HUDEP-2 (cell line): ENCODE data around the gene LZTS3.
"Not testable (repeated sequence)": the region's sequence is repeated elsewhere in the genome, so short reads cannot be mapped to it uniquely, and the experiment has no call there.

Experiments used
- DNase-seq, 76 experiments: peaks; one replicate each; lab custom pipeline; 2025; ENCODE audit not compliant: unreplicated experiment in 76 of 76; lab: John Stamatoyannopoulos, UW

LZTS3 gene

GRCh38 chr20:3172933-3173609 lies at the start of gene LZTS3:
LZTS3 (minus strand) TSS chr20:3173549; CDS start chr20:3167163, 6,386 bp downstream.
- peak in 46 of 76 experiments; percentile 10 to 76 (median 37) for DNase-seq

GRCh38 chr20:3221398-3222226 lies 48.3 kb upstream of the LZTS3 start:
- no peak for DNase-seq

- peak in 56 of 76 experiments; percentile 10 to 80 (median 54) for DNase-seq
Measured at GRCh38 chr20:3218307-3218988, 45.1 kb upstream of the LZTS3 start.

- DNase-seq = not testable (repeated sequence)
Measured at GRCh38 chr20:3215359-3215917, 42.1 kb upstream of the LZTS3 start.

GRCh38 chr20:3213226-3213625 lies 39.9 kb upstream of the LZTS3 start:
- no peak for DNase-seq

- DNase-seq = peak in 1 of 76 experiments; percentile 21
Measured at GRCh38 chr20:3210346-3210745, 37.0 kb upstream of the LZTS3 start.

GRCh38 chr20:3209946-3210317 lies 36.6 kb upstream of the LZTS3 start:
- peak in 4 of 76 experiments; percentile 8 to 40 (median 34) for DNase-seq

GRCh38 chr20:3209257-3209945 lies 36.1 kb upstream of the LZTS3 start, which contains the start of gene ITPA:
ITPA (plus strand) TSS chr20:3209498; CDS start chr20:3209552, 54 bp downstream.
- DNase-seq = peak in 53 of 76 experiments; percentile 12 to 64 (median 37)

- DNase-seq = peak in 3 of 76 experiments; percentile 25 to 50 (median 41)
Measured at GRCh38 chr20:3208786-3209256, 35.5 kb upstream of the LZTS3 start.

GRCh38 chr20:3204124-3204794 lies 30.9 kb upstream of the LZTS3 start, which contains the start of gene DDRGK1:
DDRGK1 (minus strand) TSS chr20:3204682; CDS start chr20:3204627, 55 bp downstream.
- peak in 75 of 76 experiments; percentile 16 to 94 (median 78) for DNase-seq

GRCh38 chr20:3203315-3204123 lies 30.2 kb upstream of the LZTS3 start:
- DNase-seq = peak in 35 of 76 experiments; percentile 8 to 59 (median 37)

GRCh38 chr20:3202965-3203314 lies 29.6 kb upstream of the LZTS3 start:
- no peak for DNase-seq

GRCh38 chr20:3199976-3200755 lies 26.8 kb upstream of the LZTS3 start:
- no peak for DNase-seq

- no peak for DNase-seq
Measured at GRCh38 chr20:3199206-3199605, 25.9 kb upstream of the LZTS3 start.

GRCh38 chr20:3195590-3196237 lies 22.4 kb upstream of the LZTS3 start:
- no peak for DNase-seq

- no peak for DNase-seq
Measured at GRCh38 chr20:3194617-3195280, 21.4 kb upstream of the LZTS3 start.
